Cardiac fibroblast (primary cell): ENCODE measurements around the gene FGGY.

Experiments used
- DNase-seq, 2 donors: peaks; one replicate each; pipeline versions ENCODE4 v3.0.0 to v3.0.0-alpha.2; 2010; ENCODE audit warnings: low read depth in 2 of 2
- H3K4me3 ChIP-seq, 2 donors: replicated peaks in 1 of 2; 1 replicate in 1 of 2; 2 replicates in 1 of 2; pipeline ENCODE4 v1.5.1; 2011; ENCODE audit warnings: low read depth in 2 of 2, low read length in 2 of 2, mild to moderate bottlenecking in 2 of 2, moderate library complexity in 1 of 2
- TF ChIP-seq, protein P1 (sequence below): IDR thresholded peaks from one replicate; pipeline ENCODE4 v1.5.1; 2011; ENCODE audit warnings: low read depth, mild to moderate bottlenecking, low read length, inconsistent platforms

Gene FGGY

DNA sequence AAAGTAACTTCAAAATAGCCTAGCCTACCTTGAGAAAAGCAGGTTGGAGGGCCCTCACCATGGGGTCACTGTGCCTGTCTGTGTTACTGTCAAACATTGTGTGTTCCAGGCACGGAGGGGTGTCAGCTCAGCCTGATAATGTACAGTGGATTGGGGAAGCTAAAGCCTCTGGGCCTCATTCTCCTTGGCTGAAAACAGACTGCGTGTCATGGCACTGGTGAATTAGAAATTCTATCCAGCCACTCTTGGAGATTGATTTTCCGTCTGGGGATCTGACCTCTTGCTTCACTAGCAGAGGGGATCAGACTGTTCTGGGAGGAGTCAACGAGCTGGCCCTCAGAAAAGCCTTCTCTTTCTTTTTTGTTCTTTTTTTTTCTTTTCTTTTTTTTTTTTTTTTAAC, 394.4 kb downstream of the FGGY start:
- no peak overlapping the region for H3K4me3 ChIP-seq
- DNase-seq = peak in 1 of 2 donors; percentile 48
- TF ChIP-seq, protein P1, sequence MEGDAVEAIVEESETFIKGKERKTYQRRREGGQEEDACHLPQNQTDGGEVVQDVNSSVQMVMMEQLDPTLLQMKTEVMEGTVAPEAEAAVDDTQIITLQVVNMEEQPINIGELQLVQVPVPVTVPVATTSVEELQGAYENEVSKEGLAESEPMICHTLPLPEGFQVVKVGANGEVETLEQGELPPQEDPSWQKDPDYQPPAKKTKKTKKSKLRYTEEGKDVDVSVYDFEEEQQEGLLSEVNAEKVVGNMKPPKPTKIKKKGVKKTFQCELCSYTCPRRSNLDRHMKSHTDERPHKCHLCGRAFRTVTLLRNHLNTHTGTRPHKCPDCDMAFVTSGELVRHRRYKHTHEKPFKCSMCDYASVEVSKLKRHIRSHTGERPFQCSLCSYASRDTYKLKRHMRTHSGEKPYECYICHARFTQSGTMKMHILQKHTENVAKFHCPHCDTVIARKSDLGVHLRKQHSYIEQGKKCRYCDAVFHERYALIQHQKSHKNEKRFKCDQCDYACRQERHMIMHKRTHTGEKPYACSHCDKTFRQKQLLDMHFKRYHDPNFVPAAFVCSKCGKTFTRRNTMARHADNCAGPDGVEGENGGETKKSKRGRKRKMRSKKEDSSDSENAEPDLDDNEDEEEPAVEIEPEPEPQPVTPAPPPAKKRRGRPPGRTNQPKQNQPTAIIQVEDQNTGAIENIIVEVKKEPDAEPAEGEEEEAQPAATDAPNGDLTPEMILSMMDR = no peak

DNA sequence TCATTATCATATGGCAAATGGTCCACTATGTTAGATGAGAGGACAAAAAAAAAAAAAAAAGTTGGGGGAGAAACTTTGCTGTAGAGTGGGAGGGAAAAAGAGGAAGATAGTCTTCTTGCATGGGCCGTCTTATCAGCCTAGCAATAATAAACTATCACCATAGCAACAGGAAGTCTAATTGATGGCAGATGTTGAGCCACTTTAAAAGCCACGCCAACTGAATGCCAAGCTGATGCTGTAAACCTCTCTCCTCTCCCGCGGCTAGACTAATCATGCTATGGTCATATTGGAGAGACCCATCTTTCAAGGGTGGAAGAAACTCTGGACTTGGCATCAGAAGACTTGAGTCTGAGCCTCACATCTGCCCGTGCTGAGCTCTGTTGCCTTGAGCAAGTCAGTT, 395.7 kb downstream of the FGGY start:
- DNase-seq = peak; percentile 89 to 94
- TF ChIP-seq, protein P1 = no peak

DNA sequence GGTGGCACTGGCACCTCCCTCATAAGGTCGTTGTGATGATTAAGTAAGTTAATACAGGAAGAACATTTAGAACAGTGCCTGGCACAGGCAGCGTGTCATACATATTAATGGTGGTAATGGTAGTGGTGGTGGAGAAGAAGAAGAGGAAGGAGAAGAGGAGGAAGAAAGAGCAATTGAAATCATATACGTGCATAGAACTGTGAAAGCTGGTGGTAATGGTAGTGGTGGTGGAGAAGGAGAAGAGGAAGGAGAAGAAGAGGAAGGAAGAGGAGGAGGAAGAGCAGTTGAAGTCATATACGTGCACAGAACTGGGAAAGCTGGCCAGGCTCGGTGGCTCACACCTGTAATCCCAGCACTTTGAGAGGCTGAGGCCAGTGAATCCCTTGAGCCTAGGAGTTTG, 396.5 kb downstream of the FGGY start:
- DNase-seq = no peak
- TF ChIP-seq, protein P1 = no peak
- no peak overlapping the region for H3K4me3 ChIP-seq

More for the DNA sequence above, 395.7 kb downstream of the FGGY start:
- no peak overlapping the region for H3K4me3 ChIP-seq

DNA sequence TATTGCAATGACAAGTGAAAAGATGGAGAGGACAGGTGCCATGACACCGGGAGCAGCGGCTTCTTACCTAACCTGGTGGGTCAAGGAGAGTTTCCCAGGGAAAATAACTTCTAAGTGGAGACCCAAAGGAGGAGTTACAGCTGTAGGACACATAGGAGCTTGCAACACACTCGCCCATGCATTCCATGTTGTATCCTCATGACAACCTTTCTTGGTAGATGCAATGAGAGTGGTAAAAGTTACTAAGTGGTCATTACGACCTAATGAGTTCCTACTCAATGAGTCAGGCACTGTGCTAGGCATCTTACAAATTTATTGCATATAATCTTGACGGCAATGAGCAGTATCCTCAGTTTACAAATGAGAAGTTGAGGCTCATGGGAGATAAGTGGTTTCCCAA, 398.4 kb downstream of the FGGY start:
- TF ChIP-seq, protein P1 = no peak
- no peak overlapping the region for H3K4me3 ChIP-seq
- DNase-seq = no peak

DNA sequence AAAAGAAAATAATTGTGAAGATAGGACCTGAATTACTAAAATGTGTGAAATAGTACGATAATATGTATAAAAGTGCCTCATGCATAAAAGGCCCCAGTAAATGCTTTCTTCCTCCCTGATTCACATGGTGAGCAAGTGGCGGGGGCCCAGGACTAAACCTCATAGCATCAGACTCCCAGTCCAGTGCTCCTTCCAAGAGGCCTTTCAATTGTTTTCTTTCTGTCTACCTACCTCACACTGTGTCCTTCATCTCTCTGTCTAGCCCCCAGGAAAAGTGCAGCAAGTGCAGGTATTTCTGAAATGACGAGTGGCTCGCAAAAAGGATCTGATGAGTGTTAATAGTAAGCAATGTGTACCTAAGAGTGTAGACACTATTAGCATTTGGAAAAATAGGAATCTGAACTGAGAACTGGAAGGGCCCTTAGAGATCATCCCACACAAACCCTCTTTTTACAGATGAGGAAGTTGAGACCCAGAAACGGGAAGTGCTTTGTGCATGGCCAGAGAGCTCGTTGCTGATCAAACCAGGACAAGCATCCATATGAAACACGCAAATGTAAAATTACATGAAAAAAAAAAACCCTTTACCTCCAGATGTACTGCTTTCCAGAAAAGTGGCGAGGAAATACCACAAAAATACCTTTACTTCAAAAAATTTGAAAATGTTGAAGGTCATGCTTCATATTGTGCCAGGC, 399.7 kb downstream of the FGGY start:
- DNase-seq = no peak
- no peak overlapping the region for H3K4me3 ChIP-seq
- TF ChIP-seq, protein P1 = no peak

DNA sequence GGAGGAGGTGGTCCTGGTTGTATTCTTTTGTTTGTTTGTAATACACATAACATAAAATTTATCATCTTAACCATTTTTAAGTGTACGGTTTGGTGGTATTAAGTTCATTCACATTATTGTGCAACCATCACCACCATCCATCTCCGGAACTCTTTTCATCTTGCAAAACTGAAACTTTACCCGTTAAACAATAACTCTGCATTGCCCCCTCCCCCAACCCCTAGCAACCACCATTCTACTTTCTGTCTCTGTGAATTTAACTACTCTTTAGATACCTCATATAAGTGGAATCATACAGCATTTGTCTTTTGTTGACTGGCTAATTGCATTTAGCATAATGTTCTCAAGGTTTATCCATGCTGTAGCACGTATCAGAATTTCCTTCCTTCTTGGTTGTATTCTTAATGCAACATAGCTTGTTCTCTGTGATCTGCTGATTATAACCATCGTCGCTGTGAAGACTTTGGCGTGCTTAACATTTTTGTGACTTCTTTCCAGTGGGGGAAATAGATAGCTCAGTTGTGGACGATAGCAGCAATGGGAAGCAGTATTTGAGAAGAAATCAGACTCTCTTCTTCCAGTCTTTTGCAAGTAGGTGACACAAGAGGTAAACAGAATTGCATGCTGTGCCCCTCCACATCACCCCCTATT, 400.4 kb downstream of the FGGY start:
- TF ChIP-seq, protein P1 = no peak
- no peak overlapping the region for H3K4me3 ChIP-seq
- DNase-seq = peak in 1 of 2 donors; percentile 61

DNA sequence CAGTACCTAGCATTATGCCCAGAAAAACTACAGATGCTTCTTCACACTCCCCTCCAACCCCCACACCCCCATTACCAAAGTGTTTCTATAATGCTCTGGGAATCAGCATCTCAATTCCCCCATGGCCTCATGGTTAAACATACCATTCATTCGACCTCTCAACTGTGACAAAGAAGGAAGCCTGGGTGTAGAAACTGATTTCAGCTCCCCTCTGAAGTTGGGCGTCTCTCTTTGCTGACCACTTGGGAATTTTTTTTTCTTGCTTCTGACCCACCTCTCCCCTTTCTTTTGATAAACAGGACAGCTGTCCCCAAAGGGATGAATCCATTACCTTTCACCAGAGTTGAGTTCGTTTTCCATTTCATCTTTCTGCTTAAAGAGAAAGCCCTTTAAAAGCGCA, 401.5 kb downstream of the FGGY start:
- no peak overlapping the region for H3K4me3 ChIP-seq
- DNase-seq = no peak
- TF ChIP-seq, protein P1 = no peak
